ENCODE measurements around the gene PARD6G. TPM values are rescaled to one million over a fixed set of nuclear protein-coding genes. Genes with fewer than 3 reads are reported as not detected.

The PARD6G gene
- total and polyA plus RNA-seq, 8 donors = 0.42 to 2.2 (median 1.2) TPM

DNA sequence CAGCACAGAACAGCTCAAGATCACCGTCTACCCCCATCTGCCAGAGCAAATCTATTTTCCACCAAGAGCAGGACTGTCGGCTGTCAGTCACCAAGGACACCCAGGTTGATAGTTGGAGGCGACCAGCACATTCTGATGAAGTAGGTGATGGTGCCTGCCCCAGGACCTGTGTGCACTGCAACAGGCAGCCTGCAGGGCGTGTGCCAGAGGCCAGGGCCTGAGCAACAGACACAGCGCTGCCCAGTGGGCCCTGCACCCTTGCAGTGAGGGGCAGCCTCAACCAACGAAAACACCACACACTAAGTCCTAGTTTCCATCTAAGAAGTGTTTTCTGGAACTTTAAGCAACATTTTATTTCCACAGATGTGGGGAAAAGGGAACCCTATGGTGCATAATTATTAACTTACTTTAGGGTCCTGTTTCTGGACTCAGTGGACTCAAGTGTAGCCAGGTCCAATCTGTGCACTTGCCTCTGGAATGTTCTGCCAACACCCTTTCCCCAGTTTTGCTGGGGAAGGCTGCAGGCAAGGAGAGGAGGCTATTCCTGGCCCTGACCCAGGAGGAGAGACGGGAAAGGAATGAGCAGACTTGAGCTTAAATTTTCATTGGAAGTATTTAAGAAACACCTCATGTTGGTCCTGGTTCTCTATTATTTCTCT is 76.8 kb downstream of the PARD6G start:
- no peaks in the 10 kb centered on the region for H3K9me3 ChIP-seq
- ATAC-seq (no peak), DNase-seq (no peak), FAIRE-seq (no peak)
- H3K27me3 ChIP-seq = no peaks in the 10 kb centered on the region
- H3K36me3 ChIP-seq = no peaks in the 10 kb centered on the region
- WGBS, 2 donors = 79 to 93% methylated on average over 7 of the region's 7 CpGs
- intact Hi-C loops (cut with DNase I) = no loop called here
- no peak overlapping the region for H3K27ac ChIP-seq
- H3K4me3 ChIP-seq = no peak overlapping the region
- no peak for TF ChIP-seq CTCF (IDR thresholded peaks at IDR 0.05)
- no peaks in the 10 kb centered on the region for H3K4me1 ChIP-seq

- intact Hi-C loops (cut with DNase I) = no loop called here
- ATAC-seq (no peak), FAIRE-seq (no peak), DNase-seq (no peak)
- 88 to 89% methylated on average over 17 of the region's 17 CpGs for WGBS, 2 donors
- Histone ChIP-seq H3K4me3 (no peak overlapping the region), H3K27me3 (no peaks in the 10 kb centered on the region), H3K4me1 (no peaks in the 10 kb centered on the region), H3K27ac (no peak overlapping the region), H3K36me3 (no peaks in the 10 kb centered on the region), H3K9me3 (no peaks in the 10 kb centered on the region)
- no peak for TF ChIP-seq CTCF (IDR thresholded peaks at IDR 0.05)
These were observed 77.7 kb downstream of the PARD6G start for GRCh38 chr18:80169607-80170006.

- Histone ChIP-seq H3K27ac (no peak overlapping the region), H3K27me3 (no peaks in the 10 kb centered on the region), H3K36me3 (no peaks in the 10 kb centered on the region), H3K9me3 (no peaks in the 10 kb centered on the region), H3K4me3 (no peak overlapping the region), H3K4me1 (no peaks in the 10 kb centered on the region)
- no peak for TF ChIP-seq CTCF (IDR thresholded peaks at IDR 0.05)
- WGBS, 2 donors = 87 to 94% methylated on average over 15 of the region's 15 CpGs
- DNase-seq (peak in 1 of 6 donors; percentile 34), ATAC-seq (no peak), FAIRE-seq (no peak)
- intact Hi-C loops (cut with DNase I) = no loop called here
These were observed 78.3 kb downstream of the PARD6G start for GRCh38 chr18:80168982-80169381.

- no peaks in the 10 kb centered on the region for H3K9me3 ChIP-seq
- H3K4me1 ChIP-seq = no peaks in the 10 kb centered on the region
- DNase-seq (no peak), FAIRE-seq (no peak), ATAC-seq (no peak)
- TF ChIP-seq CTCF (IDR thresholded peaks at IDR 0.05) = no peak
- intact Hi-C loops (cut with DNase I) = no loop called here
- no peak overlapping the region for H3K4me3 ChIP-seq
- 92% methylated on average over 2 of the region's 2 CpGs for WGBS, 2 donors
- no peak overlapping the region for H3K27ac ChIP-seq
- no peaks in the 10 kb centered on the region for H3K27me3 ChIP-seq
- H3K36me3 ChIP-seq = no peaks in the 10 kb centered on the region
These were observed 79.0 kb downstream of the PARD6G start for GRCh38 chr18:80168346-80168745.

GRCh38 chr18:80167931-80168330 is 79.4 kb downstream of the PARD6G start:
- Histone ChIP-seq H3K4me3 (no peak overlapping the region), H3K36me3 (no peaks in the 10 kb centered on the region), H3K27ac (no peak overlapping the region), H3K27me3 (no peaks in the 10 kb centered on the region), H3K9me3 (no peaks in the 10 kb centered on the region), H3K4me1 (no peaks in the 10 kb centered on the region)
- ATAC-seq (no peak), DNase-seq (peak in 1 of 6 donors; percentile 41), FAIRE-seq (no peak)
- intact Hi-C loops (cut with DNase I) = no loop called here
- 64 to 75% methylated on average over 13 of the region's 13 CpGs for WGBS, 2 donors
- no peak for TF ChIP-seq CTCF (IDR thresholded peaks at IDR 0.05)

All from pancreas (tissue), 10 donors.